Measurements from ENCODE around the gene ZNF648. TPM values are rescaled to one million over a fixed set of nuclear protein-coding genes. Genes with fewer than 3 reads are reported as not detected.

The ZNF648 gene
- polyA plus RNA-seq, 1 experiment = not detected

GRCh38 chr1:182086136-182086535 is 24.6 kb upstream of the ZNF648 start:
- POLR2A ChIA-PET = no interaction called here
- Histone ChIP-seq H3K36me3 (ENCODE audit: control insufficient read depth, insufficient read depth, low read length) (no peaks in the 10 kb centered on the region), H3K27me3 (ENCODE audit: control insufficient read depth, insufficient read depth, low read length) (no peaks in the 10 kb centered on the region), H3K4me3 (ENCODE audit: low read depth, low read length) (no peak overlapping the region)
- CTCF ChIA-PET = interaction anchor here (0.7 to 5.1 kb wide), 9 partner anchors 9 to 698 kb away, joined by 3 to 61 read pairs (median 5); no protein-coding TSS in a partner anchor
- DNase-seq (ENCODE audit: low read depth) = no peak
- no peak for TF ChIP-seq CTCF (IDR thresholded peaks at IDR 0.05; ENCODE audit: insufficient read depth, low read depth, low read length)

- Histone ChIP-seq H3K4me3 (ENCODE audit: low read depth, low read length) (no peak overlapping the region), H3K36me3 (ENCODE audit: control insufficient read depth, insufficient read depth, low read length) (no peaks in the 10 kb centered on the region), H3K27me3 (ENCODE audit: control insufficient read depth, insufficient read depth, low read length) (no peaks in the 10 kb centered on the region)
- no peak for TF ChIP-seq CTCF (IDR thresholded peaks at IDR 0.05; ENCODE audit: insufficient read depth, low read depth, low read length)
- DNase-seq (ENCODE audit: low read depth) = no peak
- ChIA-PET POLR2A (no interaction called here), CTCF (interaction anchor here (0.7 to 5.1 kb wide), 15 partner anchors 9 to 699 kb away, joined by 3 to 61 read pairs (median 5); partner anchors contain the start of gene TEDDM1)
These were observed 24.2 kb upstream of the ZNF648 start for GRCh38 chr1:182085726-182086125.

GRCh38 chr1:182084487-182085316 is 23.2 kb upstream of the ZNF648 start:
- ChIA-PET CTCF (interaction anchor here (0.6 to 5.1 kb wide), 35 partner anchors 8 to 700 kb away, joined by 3 to 61 read pairs (median 4); partner anchors contain the start of genes GLUL and TEDDM1), POLR2A (no interaction called here)
- H3K36me3 ChIP-seq (ENCODE audit: control insufficient read depth, insufficient read depth, low read length) = no peaks in the 10 kb centered on the region
- no peak for DNase-seq (ENCODE audit: low read depth)
- no peak overlapping the region for H3K4me3 ChIP-seq (ENCODE audit: low read depth, low read length)
- peak; percentile 79 for TF ChIP-seq CTCF (IDR thresholded peaks at IDR 0.05; ENCODE audit: insufficient read depth, low read depth, low read length)
- H3K27me3 ChIP-seq (ENCODE audit: control insufficient read depth, insufficient read depth, low read length) = no peaks in the 10 kb centered on the region

- no peak for TF ChIP-seq CTCF (IDR thresholded peaks at IDR 0.05; ENCODE audit: insufficient read depth, low read depth, low read length)
- no peak for DNase-seq (ENCODE audit: low read depth)
- POLR2A ChIA-PET = no interaction called here
- H3K27me3 ChIP-seq (ENCODE audit: control insufficient read depth, insufficient read depth, low read length) = no peaks in the 10 kb centered on the region
- H3K36me3 ChIP-seq (ENCODE audit: control insufficient read depth, insufficient read depth, low read length) = no peaks in the 10 kb centered on the region
- CTCF ChIA-PET = interaction anchor here (1.4 to 5.1 kb wide), 13 partner anchors 8 to 605 kb away, joined by 3 to 61 read pairs (median 6); partner anchors contain the start of genes GLUL and TEDDM1
- no peak overlapping the region for H3K4me3 ChIP-seq (ENCODE audit: low read depth, low read length)
These were observed 22.5 kb upstream of the ZNF648 start for GRCh38 chr1:182083851-182084486.

DNA sequence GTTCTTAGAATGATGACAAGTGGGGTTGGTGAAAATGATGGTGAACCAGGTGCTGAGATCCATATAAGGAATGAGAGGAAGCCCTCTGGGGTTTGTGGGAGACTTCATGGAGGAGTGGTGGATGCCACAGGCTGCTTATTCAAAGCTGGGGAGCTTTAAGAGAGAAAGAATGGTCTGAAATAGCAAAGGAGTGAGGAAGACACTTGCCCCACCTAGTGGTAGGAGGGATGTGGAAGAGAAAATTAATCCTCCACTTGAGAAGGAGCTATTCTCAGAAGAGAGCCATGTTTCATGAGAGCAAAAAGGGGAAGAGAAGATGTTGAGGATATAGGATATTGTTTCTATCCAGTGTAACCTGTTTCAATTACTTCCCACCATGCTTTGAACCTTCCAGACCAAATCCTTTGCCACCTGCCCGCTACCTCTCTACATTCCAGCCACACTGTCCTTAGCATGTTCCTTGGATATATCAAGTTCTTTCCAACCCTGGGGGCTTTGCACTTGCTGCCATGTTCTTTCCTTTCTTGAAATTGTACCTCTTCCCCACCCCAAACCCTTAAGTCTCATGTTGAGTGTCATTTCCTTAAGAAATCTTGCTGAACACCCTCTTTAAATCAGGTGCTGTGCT is 19.6 kb upstream of the ZNF648 start:
- DNase-seq (ENCODE audit: low read depth) = no peak

More for the DNA sequence above, 19.6 kb upstream of the ZNF648 start:
- ChIA-PET CTCF (interaction anchor here (0.6 to 5.7 kb wide), 24 partner anchors 9 to 614 kb away, joined by 3 to 58 read pairs (median 4); partner anchors contain the start of genes RGS16 and ZNF648), POLR2A (no interaction called here)
- peak; percentile 69 for TF ChIP-seq CTCF (IDR thresholded peaks at IDR 0.05; ENCODE audit: insufficient read depth, low read depth, low read length)
- Histone ChIP-seq H3K4me3 (ENCODE audit: low read depth, low read length) (no peak overlapping the region), H3K27me3 (ENCODE audit: control insufficient read depth, insufficient read depth, low read length) (no peaks in the 10 kb centered on the region), H3K36me3 (ENCODE audit: control insufficient read depth, insufficient read depth, low read length) (no peaks in the 10 kb centered on the region)

Measured in BJ (cell line).